Renal cortical epithelial cell (primary cell): Measurements from ENCODE around the gene INTS15. TPM values are rescaled to one million over a fixed set of nuclear protein-coding genes. Genes with fewer than 3 reads are reported as not detected.

Experiments used
- DNase-seq: peaks from one replicate; pipeline ENCODE4 v3.0.0-alpha.2; 2011; ENCODE audit warnings: low read depth
- total RNA-seq: library from RNA; depleted of rRNA; stranded (reverse); fragments of >200 nt; gene quantifications from 2 replicates; pipeline ENCODE4 v1.2.3, GENCODE V29; 2014

Gene INTS15
- total RNA-seq, 1 donor from 2014 or later, result 11.5 TPM

DNA sequence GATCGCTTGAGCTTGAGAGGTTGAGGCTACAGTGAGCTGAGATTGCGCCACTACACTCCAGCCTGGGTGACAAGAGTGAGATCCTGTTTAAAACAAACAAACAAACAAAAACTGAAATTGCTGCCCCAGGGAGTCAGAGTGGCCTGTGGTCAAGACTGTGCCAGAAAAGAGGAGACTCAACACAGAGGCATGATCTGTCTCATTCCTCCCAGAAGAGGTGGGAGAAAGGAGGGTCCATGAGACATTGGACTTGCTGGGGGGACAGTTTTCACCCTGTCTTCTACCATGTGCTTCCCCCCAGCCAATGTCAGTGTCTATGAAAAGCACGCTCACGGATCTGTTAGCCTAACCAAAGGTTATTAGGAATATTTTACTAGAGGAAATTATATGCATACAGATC, 28.8 kb downstream of the INTS15 start:
- DNase-seq, result no peak

DNA sequence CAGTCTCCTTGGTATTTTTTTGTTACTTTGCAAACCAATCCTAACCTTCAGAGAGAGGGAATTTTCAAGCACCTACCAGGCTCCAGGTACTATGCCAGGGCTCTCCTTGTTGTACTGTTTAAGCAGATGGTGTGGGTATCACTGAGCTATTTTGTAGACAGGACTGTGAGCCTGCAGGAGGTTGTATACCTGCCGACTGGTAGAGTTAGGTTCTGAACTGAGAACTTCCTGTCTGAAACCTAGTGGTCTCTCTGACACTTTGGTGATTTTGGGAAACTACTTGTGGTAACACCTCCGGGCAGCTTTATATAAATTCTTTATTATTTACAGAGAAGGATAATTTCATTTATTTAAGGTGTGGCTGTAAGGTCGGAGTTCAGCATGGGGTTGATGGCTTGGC, 30.1 kb downstream of the INTS15 start:
- no peak for DNase-seq

DNA sequence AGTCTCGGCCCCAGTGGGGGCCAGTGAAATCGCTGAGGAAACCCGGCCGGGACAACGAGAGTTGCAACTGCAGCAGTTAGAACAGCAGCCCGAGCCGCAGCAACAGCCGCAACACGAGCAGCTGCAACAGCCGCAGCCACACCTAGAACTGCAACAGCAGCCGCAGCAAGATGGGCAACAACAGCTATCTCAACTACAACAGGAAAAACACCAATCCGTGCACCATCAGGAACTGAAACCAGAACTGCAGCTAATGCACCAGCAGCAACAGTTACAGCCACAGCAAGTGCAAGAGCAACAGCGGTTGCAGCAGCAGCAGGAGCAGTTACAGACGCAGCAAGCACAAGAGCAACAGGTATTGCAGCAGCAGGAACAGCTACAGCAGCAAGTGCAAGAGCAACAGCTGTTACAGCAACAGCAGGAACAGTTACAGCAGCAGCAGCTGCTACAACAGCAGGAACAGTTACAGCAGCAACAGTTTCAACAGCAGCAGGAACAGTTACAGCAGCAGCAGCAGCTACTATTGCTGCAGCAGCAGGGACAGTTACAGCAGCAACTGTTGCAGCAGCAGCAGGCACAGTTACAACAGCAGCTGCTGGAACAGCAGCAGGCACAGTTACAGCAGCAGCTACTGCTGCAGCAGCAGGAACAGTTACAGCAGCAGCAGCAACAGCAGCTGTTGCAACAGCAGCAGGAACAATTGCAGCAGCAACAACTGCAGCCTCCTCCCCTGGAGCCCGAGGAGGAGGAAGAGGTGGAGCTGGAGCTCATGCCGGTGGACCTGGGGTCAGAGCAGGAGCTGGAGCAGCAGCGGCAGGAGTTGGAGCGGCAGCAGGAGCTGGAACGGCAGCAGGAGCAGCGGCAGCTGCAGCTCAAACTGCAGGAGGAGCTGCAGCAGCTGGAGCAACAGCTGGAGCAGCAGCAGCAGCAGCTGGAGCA, 31.6 kb downstream of the INTS15 start:
- no peak for DNase-seq

DNA sequence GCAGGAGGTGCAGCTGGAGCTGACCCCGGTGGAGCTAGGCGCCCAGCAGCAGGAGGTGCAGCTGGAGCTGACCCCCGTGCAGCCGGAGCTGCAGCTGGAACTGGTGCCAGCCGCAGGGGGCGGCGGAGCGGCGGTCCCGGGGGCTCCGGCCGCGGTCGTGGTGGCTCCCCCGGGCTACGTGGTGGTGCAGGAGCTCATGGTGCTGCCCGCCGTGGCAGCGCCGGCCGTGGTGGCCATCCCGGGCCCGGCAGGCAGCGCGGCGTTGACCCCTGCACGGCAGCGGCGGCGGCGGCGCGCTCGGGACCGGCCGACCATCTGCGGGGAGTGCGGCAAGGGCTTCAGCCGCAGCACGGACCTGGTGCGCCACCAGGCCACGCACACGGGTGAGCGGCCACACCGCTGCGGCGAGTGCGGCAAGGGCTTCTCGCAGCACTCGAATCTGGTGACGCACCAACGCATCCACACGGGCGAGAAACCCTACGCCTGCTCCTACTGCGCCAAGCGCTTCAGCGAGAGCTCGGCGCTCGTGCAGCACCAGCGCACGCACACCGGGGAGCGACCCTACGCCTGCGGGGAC, 32.4 kb downstream of the INTS15 start:
- DNase-seq, result no peak

DNA sequence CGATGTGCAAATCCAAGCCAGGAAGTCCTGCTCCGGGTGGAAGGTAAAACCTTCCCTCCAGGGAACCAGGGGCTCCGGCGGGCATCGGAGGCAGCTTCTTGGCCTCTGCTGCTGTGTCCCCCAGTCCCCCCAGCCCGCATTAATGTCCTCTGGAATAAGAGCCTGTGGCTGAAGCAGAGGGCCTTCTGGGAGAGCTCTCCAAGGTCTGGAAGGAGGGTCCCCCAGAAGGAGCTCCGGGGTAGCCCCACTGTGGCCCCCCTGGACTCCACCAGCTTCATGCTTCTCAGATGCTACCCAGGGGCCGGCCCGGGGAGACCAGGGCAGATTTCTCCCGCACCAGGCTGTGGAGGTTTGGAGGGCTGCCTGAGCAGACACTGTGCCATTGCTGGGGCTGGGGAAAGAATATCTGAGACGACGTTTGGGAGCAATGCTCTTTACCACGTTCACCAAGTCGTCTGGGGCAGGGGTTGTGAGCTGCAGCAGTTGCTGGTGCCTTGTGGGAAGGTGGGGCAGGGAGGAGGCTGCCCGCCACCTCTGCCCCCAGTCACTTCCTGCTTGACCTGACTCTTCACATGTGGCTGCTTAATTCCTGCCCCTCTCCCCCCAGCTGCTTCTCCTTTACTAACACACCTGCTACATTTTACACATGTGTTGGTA, 33.9 kb downstream of the INTS15 start:
- no peak for DNase-seq

DNA sequence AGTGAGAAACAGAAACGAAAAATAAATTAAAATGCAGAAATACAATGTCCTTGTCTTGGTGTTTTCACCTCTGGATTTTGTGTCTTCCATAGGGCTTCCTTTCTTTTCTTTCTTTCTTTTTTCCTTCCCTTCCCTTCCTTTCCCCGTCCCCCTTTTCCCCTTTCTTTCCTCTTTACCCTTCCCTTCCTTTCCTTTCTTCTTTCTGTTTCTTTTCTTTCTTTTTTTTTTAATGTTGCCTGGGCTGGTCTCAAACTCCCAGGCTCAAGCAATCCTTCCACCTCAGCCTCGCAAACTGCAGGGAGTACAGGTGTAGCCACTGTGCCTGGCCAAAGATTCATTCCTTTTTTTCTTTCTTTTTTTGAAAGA, 34.4 kb downstream of the INTS15 start:
- DNase-seq, result no peak

DNA sequence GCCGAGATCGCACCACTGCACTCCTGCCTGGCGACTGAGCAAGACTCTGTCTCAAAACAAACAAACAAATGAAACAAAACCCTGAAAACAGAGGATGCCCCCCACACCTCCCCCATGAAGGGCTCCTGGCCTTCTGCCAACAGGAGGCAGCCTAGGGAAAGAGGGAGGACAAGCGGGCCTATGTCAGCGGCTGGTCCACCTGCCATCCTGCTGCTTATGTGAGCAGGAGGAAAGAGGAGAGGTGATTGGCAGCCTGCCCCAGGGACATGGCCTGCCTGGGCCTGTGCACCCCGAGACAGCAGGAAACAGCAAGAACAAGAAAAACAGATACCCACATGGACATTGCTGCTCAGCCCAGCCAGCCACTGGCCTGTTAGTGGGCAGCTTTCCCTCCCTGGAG, 38.2 kb downstream of the INTS15 start:
- no peak for DNase-seq

DNA sequence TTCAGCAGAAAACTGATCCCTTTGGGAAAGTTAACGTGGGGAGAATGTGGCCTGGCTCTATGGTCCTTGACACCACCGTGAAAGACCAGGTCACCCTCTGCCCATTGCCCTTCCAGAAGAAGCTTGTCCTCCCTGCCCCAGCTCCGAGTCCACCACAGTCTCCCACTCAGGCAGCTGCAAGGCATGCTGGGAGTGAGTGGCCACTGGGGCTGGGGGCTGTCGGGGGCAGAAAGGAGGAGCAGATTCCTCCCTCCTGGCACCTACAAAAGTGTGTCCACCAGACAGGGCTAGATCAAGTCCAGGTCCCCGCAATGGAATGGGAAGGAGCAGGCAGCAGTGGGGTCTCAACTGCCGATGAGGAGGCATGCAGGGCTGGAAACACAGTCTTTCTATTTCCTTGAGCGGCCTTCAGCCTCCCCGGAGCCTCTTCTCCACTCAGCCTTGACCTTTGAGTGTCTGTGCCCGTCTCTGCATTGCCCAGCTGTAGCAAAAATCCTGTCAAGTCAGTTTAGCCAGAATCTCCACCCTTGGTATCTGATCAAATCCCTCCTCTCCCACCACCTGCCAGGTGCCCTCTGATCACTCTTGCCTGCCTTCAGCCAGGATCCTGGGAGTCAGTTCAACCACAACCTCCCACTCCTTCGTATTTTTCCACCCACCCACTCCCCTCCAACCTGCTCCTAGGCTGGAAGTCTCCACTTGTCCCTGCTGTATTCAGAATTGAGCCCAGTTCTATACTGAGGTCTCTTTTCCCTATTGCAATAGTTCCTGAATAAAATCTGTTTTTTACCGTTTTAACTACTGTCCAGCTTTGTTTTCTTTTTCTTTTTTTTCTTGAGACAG, 40.4 kb downstream of the INTS15 start:
- no peak for DNase-seq

DNA sequence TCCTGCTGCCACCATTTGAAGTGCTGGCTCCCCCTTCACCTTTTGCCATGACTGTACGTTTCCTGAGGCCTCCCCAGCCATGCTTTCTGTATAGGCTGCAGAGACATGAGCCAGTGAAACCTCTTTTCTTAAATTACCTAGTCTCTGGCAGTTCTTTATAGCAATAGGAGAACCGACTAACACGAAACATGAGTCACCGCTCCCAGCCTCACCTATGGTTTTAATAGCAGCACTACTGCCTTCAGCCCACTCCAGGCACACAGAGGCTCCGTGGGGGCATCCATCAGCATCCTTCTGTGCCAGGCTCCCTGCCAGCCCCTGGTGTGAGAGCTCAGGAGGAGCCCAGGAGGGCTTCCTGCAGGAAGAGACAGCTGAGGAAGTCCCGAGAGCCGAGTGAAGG, 41.8 kb downstream of the INTS15 start:
- DNase-seq, result no peak

DNA sequence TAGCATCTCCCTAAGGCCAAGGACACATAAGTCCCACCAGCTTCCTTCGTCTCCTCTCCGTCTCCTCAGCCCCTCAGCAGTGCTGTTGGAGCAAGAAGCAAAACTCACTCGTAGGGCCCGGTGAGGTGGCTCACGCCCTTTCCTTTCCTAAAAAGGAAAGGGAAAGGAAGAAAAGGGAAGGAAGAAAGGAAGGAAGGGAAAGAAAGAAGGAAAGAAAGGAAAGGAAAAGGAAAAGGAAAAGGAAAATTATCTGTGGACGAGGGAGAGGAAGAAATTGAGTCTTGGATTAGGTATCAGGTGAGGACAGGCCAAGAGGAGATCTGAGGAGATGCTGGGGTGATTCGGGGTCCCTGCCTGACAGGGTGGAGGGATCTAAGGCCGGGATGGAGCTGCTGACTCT, 44.2 kb downstream of the INTS15 start:
- no peak for DNase-seq

DNA sequence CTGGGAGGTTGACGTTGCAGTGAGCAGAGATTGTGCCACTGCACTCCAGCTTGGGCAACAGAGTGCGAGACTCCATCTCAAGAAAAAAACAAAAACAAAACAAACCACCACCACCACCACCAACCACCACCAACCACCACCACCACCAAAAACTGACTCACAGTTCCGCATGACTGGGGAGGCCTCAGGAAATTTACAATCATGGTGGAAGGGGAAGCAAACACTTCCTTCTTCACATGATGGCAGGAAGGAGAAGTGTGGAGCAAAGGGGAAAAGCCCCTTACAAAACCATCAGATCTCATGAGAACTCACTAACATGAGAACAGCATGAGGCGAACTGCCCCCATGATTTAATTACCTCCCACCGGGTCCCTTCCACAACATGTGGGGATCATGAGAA, 45.1 kb downstream of the INTS15 start:
- peak; percentile 16 for DNase-seq

DNA sequence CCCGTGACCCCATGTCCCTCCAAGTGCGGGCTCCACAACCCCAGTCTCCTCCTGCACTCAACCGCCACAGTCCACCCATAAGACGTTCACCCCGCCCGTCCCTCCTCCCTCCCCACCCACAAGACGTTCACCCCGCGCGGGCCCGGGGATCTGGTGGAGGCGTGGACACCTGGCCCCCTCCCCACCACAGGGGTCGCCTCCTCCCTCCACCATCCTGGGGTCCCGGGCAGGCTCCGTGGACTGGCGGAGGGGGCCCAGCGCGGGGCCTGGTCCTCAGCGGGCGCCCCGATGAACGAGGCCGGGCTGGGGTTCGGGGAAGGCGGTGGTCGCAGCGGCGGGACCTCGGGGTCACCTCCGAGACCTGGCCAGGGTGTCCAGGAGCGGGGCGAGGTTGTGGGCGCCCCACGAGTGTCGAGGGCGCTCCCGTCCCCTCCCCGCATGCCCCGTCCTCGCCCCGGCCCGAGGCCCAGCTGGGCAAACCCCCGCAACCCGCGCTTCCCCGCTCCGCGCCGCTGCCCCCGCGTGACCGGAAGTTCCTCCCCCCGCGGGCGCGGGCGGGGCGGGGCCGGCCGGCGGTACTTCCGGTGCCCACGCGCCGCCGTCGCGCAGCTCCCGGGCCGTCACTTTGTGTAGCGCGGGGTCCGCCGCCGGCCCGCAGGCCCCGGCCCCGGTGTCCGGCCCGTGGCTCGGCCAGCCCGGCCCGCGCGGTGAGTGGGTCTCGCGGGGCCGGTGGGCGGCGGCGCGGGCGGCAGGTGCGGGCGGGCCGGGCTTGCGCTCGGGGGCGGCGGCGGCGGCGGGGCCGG, 47.1 kb downstream of the INTS15 start, which contains the start of gene ZNF316:
Gene ZNF316, plus strand, starts transcription at position 578 of the 803 bp plus-strand sequence. CDS start 5,092 bp downstream, outside the sequence.
- DNase-seq, result no peak

DNA sequence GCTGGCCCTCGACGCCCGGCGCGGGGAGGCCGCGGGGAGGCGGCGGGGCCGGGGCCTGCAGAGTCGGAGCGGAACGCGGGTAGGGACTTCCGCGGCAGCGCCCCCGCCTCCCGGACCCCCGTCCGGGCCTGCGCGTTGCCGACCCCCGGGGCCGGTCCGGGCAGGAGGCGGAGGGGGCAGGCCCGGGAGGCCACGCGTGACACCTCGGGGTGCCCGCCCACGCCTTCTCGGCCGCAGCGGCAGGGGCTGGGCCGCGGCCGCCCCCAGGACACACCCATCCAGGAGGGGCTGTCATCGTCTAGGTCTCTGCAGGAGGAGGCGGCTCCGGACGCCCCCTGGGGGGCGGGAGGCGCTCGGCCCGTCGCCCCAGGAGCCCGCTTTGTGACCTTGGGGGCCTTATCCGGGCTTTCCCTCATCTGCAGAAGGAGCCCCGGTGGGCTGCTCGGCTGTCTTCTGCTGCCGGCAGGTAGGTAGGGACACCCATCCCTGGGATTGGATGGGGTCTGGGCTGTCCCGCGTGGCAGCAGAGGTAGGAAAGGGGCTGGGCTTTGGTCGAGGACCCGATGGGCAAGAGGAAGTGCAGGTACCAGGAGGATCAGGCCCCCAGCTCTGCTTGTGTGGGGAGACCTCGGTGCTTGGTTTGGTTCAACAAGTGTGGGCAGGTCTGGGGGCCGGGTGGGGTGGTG, 47.9 kb downstream of the INTS15 start:
- no peak for DNase-seq

DNA sequence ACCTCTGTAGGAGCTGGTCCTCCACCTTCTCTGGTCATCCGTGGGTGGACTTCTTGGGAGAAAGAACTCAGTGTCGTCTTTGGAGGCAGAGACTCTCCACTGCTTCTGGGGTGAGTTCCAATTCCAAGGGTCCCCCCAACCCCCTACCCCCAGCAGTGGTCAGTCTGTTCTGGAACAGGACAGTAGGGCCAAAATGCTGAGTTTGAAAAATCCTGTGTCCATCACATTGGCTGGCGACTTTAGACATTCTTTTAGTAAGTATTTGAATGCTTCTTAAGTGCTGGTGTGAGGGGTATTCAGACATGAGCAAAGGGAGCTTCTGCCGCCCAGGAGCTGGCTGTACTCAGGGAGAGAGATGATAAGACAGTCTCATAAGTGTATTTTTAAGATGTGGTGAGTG, 49.2 kb downstream of the INTS15 start:
- no peak for DNase-seq

DNA sequence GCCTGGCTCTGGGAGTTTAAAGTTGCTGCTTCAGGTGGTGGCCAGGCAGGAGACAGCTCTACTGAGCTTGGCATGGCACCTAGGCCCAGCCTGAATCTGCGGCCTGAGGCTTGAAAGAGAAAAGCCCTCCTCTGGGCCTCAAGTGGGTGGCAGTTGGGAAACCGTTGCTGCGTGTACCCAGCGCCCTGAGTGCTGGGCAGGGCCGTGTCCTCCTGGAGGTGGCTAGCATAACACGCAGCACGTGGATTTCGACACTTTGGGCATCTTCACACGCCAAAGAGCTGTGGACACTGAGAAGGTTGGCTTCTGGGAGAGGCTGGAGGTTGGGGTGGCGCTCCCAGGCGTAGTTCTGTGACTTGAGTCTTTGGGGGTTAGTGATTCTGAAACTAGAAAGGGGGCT, 49.8 kb downstream of the INTS15 start:
- no peak for DNase-seq

DNA sequence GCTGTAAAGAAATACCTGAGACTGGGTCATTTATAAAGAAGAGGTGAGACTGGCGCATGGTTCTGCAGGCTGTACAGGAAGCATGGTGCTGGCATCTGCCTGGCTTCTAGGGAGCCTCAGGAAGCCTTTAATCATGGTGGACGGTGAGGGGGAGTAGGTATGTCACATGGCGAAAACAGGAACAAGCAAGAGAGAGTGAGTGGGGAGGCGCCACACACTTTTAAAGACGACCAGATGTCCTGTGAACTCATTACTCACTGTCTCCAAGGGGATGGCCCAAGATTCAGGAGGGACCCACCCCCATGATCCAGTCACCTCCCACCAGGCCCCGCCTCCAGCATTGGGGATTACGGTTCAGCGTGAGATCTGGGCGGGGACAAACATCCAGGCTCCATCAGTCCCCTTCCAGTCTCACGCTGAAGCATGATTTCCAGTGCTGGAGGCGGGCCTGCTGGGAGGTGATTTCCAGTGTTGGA, 50.5 kb downstream of the INTS15 start:
- no peak for DNase-seq

DNA sequence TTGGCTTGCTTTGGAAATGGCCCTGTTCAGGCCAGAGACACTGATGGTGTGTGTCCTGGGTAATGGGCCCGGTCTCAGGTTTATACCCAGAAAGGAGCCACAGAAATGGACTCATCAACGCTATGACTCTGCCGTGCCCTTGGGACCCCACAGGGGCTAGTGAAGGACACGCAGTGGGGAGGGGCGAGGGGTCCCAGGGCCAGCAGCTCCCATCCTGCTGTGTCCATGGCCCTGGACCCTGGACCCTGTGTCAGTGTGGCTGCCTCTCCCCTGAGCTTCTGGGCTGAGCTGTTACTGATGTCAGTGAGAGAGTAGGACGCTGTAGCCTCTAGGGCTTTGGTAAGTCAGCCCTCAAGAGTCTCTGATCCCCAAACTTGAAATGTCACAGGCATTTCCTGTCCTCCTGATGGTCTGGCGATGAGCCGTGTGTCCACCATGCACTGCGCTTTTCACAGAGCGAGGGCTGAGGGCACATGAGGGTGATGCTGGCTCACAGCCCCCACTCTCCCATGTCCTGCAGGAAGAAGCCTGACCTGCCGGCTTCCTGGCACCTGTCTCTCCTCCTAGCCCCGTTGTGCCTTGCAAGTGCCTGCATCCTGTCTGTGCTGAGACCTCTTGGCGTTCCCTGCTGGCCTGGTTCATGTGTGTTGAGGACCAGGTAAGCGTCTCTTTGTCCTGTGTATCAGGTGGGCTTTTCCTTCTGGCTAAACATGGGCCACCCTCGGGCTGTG, 51.6 kb downstream of the INTS15 start:
- no peak for DNase-seq

DNA sequence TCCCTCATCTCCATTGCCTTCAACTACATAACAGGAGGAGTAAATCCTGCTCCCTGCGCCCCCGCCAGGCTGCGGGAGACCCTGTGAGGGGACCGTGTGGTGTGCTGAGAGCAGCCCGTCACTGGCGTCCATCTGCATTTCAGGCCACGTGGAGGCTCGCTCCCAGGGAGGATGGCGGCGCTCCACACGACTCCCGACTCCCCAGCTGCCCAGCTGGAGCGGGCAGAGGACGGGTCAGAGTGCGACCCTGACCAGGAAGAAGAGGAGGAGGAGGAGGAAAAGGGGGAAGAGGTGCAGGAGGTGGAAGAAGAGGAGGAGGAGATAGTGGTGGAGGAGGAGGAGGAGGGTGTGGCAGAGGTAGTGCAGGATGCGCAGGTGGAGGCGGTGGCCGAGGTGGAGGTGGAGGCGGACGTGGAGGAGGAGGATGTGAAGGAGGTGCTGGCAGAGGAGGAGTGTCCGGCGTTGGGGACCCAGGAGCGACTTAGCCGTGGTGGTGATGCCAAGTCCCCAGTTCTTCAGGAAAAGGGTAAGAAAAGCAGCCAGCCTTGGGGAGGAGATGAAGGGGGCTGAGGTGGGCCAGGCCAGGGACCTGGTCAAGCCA, 52.5 kb downstream of the INTS15 start:
- DNase-seq, result no peak
